Stimulated activated CD8-positive, alpha-beta memory T cell treated with anti-CD3 and anti-CD28 coated beads, Interleukin-4, amount 100 ng/mL, for 4 hours (primary cell): ENCODE measurements around the gene ATPAF1.
"Not testable (repeated sequence)": the region's sequence is repeated elsewhere in the genome, so short reads cannot be mapped to it uniquely, and the experiment has no call there.

Experiments
- DNase-seq, 2 donors: peaks; one replicate each; pipeline ENCODE4 v3.0.0-alpha.2; 2020; ENCODE audit warnings: low read depth in 2 of 2, low spot score in 1 of 2

The ATPAF1 gene

DNA sequence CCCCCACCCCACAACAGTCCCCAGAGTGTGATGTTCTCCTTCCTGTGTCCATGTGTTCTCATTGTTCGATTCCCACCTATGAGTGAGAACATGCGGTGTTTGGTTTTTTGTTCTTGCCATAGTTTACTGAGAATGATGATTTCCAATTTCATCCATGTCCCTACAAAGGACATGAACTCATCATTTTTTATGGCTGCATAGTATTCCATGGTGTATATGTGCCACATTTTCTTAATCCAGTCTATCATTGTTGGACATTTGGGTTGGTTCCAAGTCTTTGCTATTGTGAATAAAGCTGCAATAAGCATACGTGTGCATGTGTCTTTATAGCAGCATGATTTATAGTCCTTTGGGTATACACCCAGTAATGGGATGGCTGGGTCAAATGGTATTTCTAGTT lies 17.0 kb downstream of the ATPAF1 start:
- not testable (repeated sequence) for DNase-seq

DNA sequence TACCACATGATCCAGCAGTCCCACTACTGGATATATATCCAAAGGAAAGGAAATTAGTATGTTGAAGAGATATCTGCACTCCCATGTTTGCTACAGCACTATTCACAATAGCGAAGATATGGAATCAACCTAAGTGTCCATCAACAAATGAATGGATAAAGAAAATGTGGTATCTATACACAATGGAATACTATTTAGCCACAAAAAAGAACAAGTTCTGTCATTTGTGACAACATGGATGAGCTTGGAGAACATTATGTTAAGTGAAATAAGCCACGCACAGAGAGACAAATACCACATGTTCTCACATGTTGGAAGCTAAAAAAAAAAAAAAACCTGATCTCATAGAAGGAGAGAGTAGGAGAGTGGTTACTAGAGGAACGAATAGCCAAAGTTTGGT lies 17.7 kb downstream of the ATPAF1 start:
- no peak for DNase-seq

DNA sequence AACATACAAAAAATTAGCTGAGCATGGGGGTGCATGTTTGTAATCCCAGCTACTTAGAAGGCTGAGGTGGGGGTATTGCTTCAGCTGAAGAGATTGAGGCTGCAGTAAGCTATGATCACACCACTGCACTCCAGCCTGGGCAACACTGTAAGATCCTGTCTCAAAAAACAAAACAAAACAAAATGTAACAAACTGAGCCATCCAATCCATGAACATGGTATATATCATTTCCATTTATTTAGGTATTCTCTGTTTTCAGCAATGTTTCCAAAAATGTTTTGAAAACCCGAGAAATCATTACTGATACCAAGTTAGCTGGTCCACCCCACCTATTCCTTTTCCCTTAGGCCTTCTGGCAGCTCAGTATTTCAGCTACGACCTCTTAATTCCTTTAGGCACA lies 18.4 kb downstream of the ATPAF1 start:
- DNase-seq: no peak

- no peak for DNase-seq
Observed at GRCh38 chr1:46647611-46648010, 20.6 kb downstream of the ATPAF1 start.

- no peak for DNase-seq
Observed at GRCh38 chr1:46646844-46647243, 21.3 kb downstream of the ATPAF1 start.

DNA sequence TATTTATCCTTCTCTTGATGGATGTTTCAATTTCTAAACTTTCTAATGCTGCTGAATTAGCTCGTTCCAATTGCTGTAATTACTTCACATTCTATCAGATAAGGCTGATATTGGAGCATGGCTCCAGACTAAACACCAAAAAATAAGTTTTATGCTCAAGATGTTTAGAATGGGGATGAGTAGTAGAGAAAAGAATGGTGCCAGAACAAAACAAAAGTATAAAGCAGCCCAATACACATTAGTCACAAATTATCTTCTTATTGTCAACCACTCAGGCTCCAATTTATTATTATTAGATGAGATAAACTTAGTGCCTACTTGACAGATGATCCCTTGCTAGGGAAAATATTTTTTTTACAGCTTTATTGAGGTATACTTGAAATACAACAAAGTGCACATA lies 21.8 kb downstream of the ATPAF1 start:
- no peak for DNase-seq

DNA sequence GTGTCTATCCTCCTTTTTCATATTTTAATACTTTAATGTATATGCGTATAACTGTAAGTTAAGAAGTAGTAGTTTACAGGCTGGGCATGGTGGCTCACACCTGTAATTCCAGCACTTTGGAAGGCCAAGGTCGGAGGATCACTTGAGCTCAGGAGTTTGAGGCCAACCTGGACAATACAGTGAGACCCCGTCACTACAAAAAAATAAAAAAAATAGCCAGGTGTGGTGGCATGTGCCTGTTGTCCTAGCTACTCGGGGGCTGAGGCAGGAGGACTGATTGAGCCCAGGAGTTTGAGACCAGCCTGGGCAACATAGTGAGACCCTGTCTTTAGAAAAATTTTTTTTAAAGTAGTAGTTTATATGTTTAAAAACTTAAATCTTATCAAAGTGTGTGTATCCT lies 22.3 kb downstream of the ATPAF1 start:
- DNase-seq: no peak

DNA sequence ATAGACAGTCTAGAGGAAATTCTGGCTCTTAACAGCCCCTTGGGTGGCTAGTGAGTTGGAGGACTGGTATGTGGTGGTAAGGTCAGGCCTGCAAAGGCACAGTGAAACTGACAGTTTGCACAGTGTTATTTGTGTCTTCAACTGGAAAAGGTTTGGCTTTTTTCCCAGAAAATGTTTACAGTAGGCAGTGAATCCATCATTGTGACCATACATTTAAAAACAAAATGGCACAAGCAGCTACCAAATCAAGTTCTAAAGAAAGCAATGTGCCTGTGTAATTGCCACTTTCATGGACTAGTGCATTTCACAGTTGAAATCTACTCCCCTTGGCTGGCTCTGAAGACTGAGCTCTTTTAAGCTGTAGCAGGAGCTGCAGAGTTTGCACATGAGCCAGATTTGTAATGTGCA lies 24.8 kb downstream of the ATPAF1 start:
- DNase-seq: no peak

GRCh38 chr1:46642115-46642680 lies 26.0 kb downstream of the ATPAF1 start:
- DNase-seq: no peak

DNA sequence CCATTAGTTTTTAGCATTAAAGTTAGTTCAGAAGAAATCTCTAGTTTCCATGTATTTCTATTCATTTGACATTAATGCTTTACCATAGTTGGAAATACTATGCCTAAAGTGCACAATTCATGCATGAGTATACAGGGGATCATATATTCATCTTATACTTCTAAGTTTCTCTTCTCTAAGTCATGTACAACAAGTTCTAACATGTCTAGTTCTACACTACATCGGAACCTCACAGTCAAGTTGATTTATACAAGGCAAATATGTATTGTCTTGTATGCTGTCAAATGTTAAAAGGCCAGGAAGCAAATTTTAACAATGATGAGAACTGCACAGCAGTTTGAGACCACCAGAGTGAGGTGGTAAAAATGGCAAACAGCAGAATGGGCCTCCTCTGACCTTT lies 28.6 kb downstream of the ATPAF1 start:
- DNase-seq: no peak

- no peak for DNase-seq
Observed at GRCh38 chr1:46638921-46639320, 29.2 kb downstream of the ATPAF1 start.

GRCh38 chr1:46637444-46638083 lies 30.6 kb downstream of the ATPAF1 start:
- no peak for DNase-seq

DNA sequence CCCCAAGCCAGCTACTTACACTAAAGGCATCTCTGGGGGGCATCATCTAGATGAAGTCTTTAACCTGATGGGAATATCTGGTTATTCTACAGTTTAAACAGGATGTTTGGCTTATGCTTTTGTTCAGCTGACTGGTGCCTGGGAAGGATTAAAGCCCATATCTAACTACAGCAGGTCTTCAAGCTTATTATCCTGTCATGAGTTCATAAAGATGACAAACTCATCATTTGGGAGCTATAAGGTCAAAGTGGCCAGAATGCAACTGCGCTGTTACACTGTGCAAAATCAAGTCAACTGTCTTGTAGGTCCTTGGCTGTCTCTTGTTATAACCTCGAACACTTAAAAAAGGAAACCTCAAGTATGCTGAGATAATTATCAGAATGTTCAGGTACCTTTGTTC lies 33.0 kb downstream of the ATPAF1 start:
- DNase-seq: no peak

DNA sequence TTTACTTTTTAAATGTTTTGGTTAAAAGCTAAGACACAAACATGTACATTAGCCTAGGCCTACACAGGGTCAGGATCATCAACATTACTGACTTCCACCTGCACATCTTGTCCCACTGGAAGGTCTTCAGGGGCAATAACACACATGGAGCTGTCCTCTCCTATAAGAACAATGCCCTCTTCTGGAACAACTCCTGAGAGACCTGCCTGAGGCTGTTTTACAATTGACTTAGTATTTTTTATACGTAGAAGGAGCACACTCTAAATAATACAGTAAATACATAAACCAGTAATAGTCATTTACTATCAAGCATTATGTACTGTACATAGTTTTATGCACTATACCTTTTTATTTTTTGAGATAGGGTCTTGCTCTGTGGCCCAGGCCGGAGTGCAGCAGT lies 37.4 kb downstream of the ATPAF1 start:
- DNase-seq: no peak

GRCh38 chr1:46623743-46624644 lies 44.2 kb downstream of the ATPAF1 start:
- no peak for DNase-seq

- DNase-seq: no peak
Observed at GRCh38 chr1:46622344-46622743, 45.8 kb downstream of the ATPAF1 start.

DNA sequence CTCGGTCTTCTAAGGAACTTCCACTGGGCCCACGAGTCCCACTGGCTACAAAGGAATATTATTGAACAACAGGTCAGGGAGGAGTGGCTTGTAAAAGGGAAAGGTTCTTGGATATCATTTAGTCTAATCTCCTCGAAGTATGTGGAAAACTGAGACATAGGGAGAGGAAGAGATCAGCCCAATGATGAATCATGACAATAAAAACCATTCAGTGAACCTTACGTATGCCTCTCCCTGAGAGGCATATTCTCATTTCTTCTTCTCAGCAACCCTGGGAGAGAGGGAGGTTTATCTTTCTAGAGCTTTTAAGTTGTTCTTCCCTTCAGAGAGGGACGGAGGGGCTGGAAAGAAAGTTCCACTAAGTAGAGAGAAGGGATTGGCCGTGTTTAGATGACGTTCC lies 46.2 kb downstream of the ATPAF1 start:
- no peak for DNase-seq

DNA sequence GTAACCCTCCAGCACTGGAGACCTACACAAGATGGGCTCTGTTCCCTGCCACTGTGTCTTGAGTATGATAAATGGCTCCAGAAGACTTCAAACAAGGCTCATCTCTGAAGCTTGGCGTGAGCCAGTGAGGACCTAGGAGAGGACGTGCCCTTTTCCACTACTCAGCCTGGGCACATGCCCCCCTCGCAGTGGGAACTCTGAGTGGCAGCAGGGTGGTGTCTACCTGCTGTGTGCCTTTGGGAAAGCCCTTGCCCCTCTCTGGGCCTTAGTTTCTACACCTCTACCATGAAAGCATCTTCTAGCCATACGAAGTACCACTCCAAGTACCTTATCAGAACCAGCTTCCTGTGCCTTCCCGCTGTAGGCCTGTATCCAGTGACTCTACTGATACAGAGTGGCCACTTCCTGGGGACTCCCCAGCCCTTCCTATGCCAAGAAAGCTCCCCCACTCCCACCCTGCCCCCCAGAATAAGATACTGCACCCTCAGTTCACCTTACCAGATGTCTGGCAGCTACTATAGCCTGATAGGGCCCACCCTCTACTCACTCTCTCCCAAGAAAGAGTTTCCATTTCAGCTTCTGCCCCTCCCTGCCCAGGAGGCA lies 48.4 kb downstream of the ATPAF1 start:
- no peak for DNase-seq

DNA sequence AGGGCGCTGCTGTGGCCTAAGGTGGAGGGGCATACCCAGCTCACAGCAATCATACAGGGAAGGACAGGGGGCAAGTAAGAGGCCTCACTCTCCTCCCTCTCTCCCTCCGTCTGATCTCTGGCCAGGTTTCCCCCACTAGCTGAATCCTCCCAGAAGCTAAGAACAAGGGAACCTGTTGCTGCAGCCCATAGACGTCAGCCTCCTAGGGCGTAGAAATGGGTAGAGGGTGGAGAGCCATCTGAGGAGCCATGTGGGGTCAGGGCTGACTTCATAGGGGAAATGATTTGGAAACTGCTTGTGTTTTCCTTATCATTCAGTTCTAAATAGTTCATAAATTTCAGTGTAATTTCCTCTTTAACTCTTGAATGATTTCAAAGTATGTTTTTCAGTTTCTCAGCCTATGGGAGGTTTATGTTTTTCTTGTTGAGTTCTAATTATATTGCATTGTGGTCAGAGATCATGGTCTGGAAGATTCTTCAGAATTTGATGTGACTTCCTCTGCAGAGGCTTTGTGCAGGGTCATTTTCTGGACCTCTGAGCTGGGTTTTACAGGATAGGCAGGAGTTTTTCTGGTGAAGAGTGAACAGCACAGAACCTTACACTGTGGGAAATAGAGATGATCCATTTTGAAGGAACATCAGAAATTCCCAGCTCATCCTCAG lies 49.3 kb downstream of the ATPAF1 start:
- no peak for DNase-seq

- DNase-seq: no peak
Observed at GRCh38 chr1:46617833-46618232, 50.3 kb downstream of the ATPAF1 start.

- no peak for DNase-seq
Observed at GRCh38 chr1:46617108-46617800, 50.9 kb downstream of the ATPAF1 start.
